ENCODE data around the gene HSBP1.

Gene HSBP1

DNA sequence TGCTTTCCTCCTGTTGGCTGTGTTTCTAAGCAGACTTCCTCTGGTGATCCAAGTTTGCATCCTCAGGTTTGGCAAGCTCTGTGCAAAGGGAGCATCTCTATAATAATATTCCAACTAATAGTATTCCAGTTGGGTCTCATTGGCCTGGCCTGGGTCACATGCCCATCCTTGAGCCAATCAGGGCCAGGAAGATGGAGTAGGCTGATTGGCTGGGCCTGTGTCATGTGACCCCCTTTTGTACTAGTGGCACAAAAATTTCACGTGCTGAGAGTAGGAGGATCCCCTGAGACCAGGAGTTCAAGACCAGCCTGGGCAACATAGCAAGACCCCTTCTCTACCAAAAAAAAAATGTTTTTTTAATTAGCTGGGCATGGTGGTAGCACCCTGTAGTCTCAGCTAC is 55.9 kb downstream of the HSBP1 start:
- H3K4me1 ChIP-seq (ENCODE audit: low read depth, poor library complexity, severe bottlenecking) = no peaks in the 10 kb centered on the region
- H3K9ac ChIP-seq = no peak overlapping the region
- H3K79me2 ChIP-seq (ENCODE audit: insufficient read depth, low read depth) = no peaks in the 10 kb centered on the region
- H3K36me3 ChIP-seq (ENCODE audit: insufficient read depth) = no peaks in the 10 kb centered on the region
- no peak overlapping the region for H2AFZ ChIP-seq (ENCODE audit: low read depth)
- no peak overlapping the region for H3K4me3 ChIP-seq (IDR thresholded peaks at IDR 0.05; ENCODE audit: insufficient read depth, low read depth, low read length)
- no peaks in the 10 kb centered on the region for H3K27me3 ChIP-seq (ENCODE audit: insufficient read depth, low read depth)
- no peak overlapping the region for H3K4me2 ChIP-seq
- no peak overlapping the region for H3K27ac ChIP-seq
- TF ChIP-seq, protein P1, sequence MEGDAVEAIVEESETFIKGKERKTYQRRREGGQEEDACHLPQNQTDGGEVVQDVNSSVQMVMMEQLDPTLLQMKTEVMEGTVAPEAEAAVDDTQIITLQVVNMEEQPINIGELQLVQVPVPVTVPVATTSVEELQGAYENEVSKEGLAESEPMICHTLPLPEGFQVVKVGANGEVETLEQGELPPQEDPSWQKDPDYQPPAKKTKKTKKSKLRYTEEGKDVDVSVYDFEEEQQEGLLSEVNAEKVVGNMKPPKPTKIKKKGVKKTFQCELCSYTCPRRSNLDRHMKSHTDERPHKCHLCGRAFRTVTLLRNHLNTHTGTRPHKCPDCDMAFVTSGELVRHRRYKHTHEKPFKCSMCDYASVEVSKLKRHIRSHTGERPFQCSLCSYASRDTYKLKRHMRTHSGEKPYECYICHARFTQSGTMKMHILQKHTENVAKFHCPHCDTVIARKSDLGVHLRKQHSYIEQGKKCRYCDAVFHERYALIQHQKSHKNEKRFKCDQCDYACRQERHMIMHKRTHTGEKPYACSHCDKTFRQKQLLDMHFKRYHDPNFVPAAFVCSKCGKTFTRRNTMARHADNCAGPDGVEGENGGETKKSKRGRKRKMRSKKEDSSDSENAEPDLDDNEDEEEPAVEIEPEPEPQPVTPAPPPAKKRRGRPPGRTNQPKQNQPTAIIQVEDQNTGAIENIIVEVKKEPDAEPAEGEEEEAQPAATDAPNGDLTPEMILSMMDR (conservative IDR thresholded peaks at IDR 0.05; ENCODE audit: low read depth, low read length) = no peak
- H4K20me1 ChIP-seq (ENCODE audit: insufficient read depth) = no peaks in the 10 kb centered on the region

Data from KMS-11 (cell line).